K562 treated with DMSO at 1 percent for 24 hours (cell line): ENCODE results near the gene CASP8. TPM values are rescaled to one million over a fixed set of nuclear protein-coding genes. Genes with fewer than 3 reads are reported as not detected.

Experiments
- total RNA-seq: library from RNA; unstranded; fragments of 300-600 nt; gene quantifications from 2 replicates; pipeline ENCODE4 v1.2.3, GENCODE V29; 2022; ENCODE audit warnings: low read depth; ENCODE audit not compliant: insufficient read depth

CASP8 gene
- total RNA-seq, result 18.8 and 21.0 TPM in 2 replicates

DNA sequence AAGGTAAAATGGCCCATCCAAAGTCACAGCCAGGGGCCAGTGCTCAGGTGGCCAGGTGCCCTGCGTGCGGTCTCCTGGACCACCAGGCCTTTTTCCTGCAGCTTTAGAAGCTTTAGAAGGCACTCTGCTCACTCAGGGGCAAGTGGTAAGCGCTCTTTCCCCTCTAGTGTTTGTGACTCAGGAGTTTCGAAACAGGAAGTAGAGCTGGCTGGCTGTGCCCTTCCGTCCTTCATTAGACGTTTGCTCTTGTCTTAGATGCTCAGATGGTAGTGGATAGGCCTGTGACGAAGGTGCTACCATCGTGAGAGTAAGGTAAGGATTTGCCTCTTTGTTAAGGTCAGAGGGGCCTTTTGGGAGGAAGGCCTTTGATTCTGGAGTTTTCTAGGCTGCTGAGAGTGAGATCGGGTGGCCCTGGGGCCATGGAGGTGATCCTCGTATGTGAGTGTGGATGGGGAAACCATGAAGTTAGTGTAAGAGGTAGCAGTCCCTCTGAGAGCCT lies at the start of gene CASP8:
CASP8 (plus strand) TSS at position 235 of the 499 bp plus-strand sequence. CDS start 5,951 bp downstream, outside the sequence.

Other genes starting within 250 kb of the CASP8 start
- 3.5 and 6.3 TPM in 2 replicates for gene HYCC2, start 188.9 kb upstream of the CASP8 start, total RNA-seq
- 32.7 and 58.0 TPM in 2 replicates for gene NDUFB3, start 188.5 kb upstream of the CASP8 start, total RNA-seq
- 22.4 and 25.7 TPM in 2 replicates for gene CFLAR, start 144.4 kb upstream of the CASP8 start, total RNA-seq
- gene CASP10, start 77.4 kb upstream of the CASP8 start, total RNA-seq, result 8.3 and 8.7 TPM in 2 replicates
- 0.21 TPM in 1 of 2 replicates, not detected in the other for gene FLACC1, start 96.8 kb downstream of the CASP8 start, total RNA-seq
- gene TRAK2, start 190.9 kb downstream of the CASP8 start, total RNA-seq, result 11.2 and 12.3 TPM in 2 replicates
- 17.0 and 23.0 TPM in 2 replicates for gene STRADB, start 191.2 kb downstream of the CASP8 start, total RNA-seq